ENCODE data around the gene GRAP. TPM values are rescaled to one million over a fixed set of nuclear protein-coding genes. Genes with fewer than 3 reads are reported as not detected.

GRAP gene
- total and polyA plus RNA-seq, 9 of the 15 experiments (the other 6 are each of a cell fraction or from before 2014, with no cell fraction given) = 0.07 to 0.41 (median 0.19) TPM; not detected in 5

DNA sequence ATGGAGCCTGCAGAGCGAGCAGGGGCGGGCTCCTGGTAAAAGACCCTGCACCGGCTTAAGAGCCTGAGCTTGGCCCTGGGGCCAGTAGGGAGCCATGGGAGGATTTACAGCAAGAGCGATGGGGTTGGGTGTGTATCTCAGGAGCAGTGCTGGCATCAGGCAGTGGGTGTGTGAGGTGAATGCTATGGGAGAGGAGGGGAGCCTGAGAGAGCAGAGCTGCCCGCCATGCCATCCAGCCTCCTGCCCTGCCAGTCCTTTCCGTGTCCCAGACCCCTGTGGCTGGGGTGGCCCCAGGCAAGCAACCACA, 65.5 kb downstream of the GRAP start (continued):
- TF ChIP-seq BRCA1 (IDR thresholded peaks at IDR 0.05) (no peak), BRCA1 (CRISPR knock-in tag; IDR thresholded peaks at IDR 0.05) (no peak), EWSR1 (IDR thresholded peaks at IDR 0.05; ENCODE audit: borderline replicate concordance, low read depth, partially characterized antibody) (no peak), MAZ (CRISPR knock-in tag; conservative IDR thresholded peaks at IDR 0.05 in 1 of 2, IDR thresholded peaks at IDR 0.05 in 1 of 2) (no peak), ZNF589 (CRISPR knock-in tag; IDR thresholded peaks at IDR 0.05; ENCODE audit: low read depth) (no peak)

- Histone ChIP-seq H2AFZ (ENCODE audit: low read depth, low read length) (no peak overlapping the region), H3K27ac (ENCODE audit: extremely low read depth, low read depth, low read length) (no peak overlapping the region), H3K9me1 (ENCODE audit: control insufficient read depth, insufficient read depth, low read length) (no peaks in the 10 kb centered on the region), H3K9me3 (replicated peaks; ENCODE audit: control insufficient read depth, insufficient read depth, low read depth, low read length) (no peaks in the 10 kb centered on the region), H3K27me3 (ENCODE audit: control insufficient read depth in 2 of 2, insufficient read depth in 2 of 2, low read length in 2 of 2) (no peaks in the 10 kb centered on the region), H3K4me1 (replicated peaks in 1 of 2; ENCODE audit: control insufficient read depth in 2 of 2, insufficient read depth in 2 of 2, low read length in 2 of 2) (peaks cover 10 to 36% of the 10 kb centered on the region in 2 experiments; a peak in 4 of 5 replicates), H4K20me1 (replicated peaks; ENCODE audit: control insufficient read depth, insufficient read depth, low read length) (no peaks in the 10 kb centered on the region), H3K4me2 (ENCODE audit: insufficient read depth, low read length) (no peak overlapping the region), H3K4me3 (no peak overlapping the region), H3K9ac (ENCODE audit: insufficient read depth in 1 of 2, low read depth in 2 of 2, low read length in 2 of 2) (no peak overlapping the region; a peak in 1 of 4 replicates), H3K79me2 (ENCODE audit: control insufficient read depth, insufficient read depth, low read length) (no peaks in the 10 kb centered on the region), H3K36me3 (ENCODE audit: control insufficient read depth, insufficient read depth, low read length) (peaks cover 36% of the 10 kb centered on the region; the same call in 1 of the 3 replicates)
- no TSS peak for BruUV-seq (replicated peaks)
- WGBS (ENCODE audit: insufficient coverage, low coverage, missing lambda C conversion rate) = 96% methylated on average over 9 of the region's 13 CpGs
- in situ Hi-C loops (cut with MboI) = no loop called here
- ChIA-PET POLR2A (interaction anchor here (0.7 to 1.6 kb wide), 3 partner anchors 13 to 16 kb away, joined by 3 to 4 read pairs (median 4); no protein-coding TSS in a partner anchor), CTCF (ENCODE audit: low intra/inter-chr PET ratio) (no interaction called here)
- ATAC-seq = no peak
- no peak for DNase-seq (ENCODE audit: extremely low read depth in 1 of 4, low spot score in 3 of 4)
- FAIRE-seq = no peak
- intact Hi-C loops (cut with micrococcal nuclease) = no loop called here
- TF ChIP-seq, protein P1, sequence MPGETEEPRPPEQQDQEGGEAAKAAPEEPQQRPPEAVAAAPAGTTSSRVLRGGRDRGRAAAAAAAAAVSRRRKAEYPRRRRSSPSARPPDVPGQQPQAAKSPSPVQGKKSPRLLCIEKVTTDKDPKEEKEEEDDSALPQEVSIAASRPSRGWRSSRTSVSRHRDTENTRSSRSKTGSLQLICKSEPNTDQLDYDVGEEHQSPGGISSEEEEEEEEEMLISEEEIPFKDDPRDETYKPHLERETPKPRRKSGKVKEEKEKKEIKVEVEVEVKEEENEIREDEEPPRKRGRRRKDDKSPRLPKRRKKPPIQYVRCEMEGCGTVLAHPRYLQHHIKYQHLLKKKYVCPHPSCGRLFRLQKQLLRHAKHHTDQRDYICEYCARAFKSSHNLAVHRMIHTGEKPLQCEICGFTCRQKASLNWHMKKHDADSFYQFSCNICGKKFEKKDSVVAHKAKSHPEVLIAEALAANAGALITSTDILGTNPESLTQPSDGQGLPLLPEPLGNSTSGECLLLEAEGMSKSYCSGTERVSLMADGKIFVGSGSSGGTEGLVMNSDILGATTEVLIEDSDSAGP (CRISPR knock-in tag; IDR thresholded peaks at IDR 0.05) = no peak
- TF ChIP-seq NFE2 (IDR thresholded peaks at IDR 0.05; ENCODE audit: low read depth) (no peak), SIN3B (IDR thresholded peaks at IDR 0.05; ENCODE audit: low read depth) (no peak), RNF2 (IDR thresholded peaks at IDR 0.05) (no peak), KAT2B (IDR thresholded peaks at IDR 0.05; ENCODE audit: low read depth, low read length) (no peak), MEIS2 (IDR thresholded peaks at IDR 0.05; ENCODE audit: partially characterized antibody) (no peak), YY1 (IDR thresholded peaks at IDR 0.05; ENCODE audit: borderline replicate concordance in 1 of 3, control insufficient read depth in 1 of 3, extremely low read depth in 1 of 3, insufficient read depth in 3 of 3, insufficient read length in 1 of 3, insufficient replicate concordance in 2 of 3, low read depth in 1 of 3, low read length in 2 of 3) (no peak)
- TF ChIP-seq, protein P2, sequence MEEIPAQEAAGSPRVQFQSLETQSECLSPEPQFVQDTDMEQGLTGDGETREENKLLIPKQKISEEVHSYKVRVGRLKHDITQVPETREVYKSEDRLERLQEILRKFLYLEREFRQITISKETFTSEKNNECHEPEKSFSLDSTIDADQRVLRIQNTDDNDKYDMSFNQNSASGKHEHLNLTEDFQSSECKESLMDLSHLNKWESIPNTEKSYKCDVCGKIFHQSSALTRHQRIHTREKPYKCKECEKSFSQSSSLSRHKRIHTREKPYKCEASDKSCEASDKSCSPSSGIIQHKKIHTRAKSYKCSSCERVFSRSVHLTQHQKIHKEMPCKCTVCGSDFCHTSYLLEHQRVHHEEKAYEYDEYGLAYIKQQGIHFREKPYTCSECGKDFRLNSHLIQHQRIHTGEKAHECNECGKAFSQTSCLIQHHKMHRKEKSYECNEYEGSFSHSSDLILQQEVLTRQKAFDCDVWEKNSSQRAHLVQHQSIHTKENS (CRISPR knock-in tag; IDR thresholded peaks at IDR 0.05) = no peak
- TF ChIP-seq, protein P3, sequence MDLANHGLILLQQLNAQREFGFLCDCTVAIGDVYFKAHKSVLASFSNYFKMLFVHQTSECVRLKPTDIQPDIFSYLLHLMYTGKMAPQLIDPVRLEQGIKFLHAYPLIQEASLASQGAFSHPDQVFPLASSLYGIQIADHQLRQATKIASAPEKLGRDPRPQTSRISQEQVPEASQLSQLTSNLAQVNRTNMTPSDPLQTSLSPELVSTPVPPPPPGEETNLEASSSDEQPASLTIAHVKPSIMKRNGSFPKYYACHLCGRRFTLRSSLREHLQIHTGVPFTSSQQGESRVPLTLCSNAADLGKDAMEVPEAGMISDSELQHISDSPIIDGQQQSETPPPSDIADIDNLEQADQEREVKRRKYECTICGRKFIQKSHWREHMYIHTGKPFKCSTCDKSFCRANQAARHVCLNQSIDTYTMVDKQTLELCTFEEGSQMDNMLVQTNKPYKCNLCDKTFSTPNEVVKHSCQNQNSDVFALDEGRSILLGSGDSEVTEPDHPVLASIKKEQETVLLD (IDR thresholded peaks at IDR 0.05) = no peak
Observed at GRCh38 chr17:18980682-18981334, 65.9 kb downstream of the GRAP start.

Measured in K562 (cell line).